Activated T-cell treated with anti-CD3 and anti-CD28 coated beads, Interleukin-2, amount 50 U/mL, for 24 hours (primary cell): ENCODE results near the gene RFC1.

Experiments
- DNase-seq: peaks from one replicate; pipeline ENCODE4 v3.0.0-alpha.2; 2020
- H3K27ac Mint-ChIP-seq: 2 replicates; pipeline ENCODE4 v1.8.0; 2020; ENCODE audit warnings: mild to moderate bottlenecking, mixed read lengths
- H3K27me3 Mint-ChIP-seq: 2 replicates; pipeline ENCODE4 v1.8.0; 2020; ENCODE audit warnings: mixed read lengths
- H3K36me3 Mint-ChIP-seq: 2 replicates; pipeline ENCODE4 v1.8.0; 2020; ENCODE audit warnings: low read depth, mixed read lengths
- H3K4me1 Mint-ChIP-seq: 2 replicates; pipeline ENCODE4 v1.8.0; 2020; ENCODE audit warnings: low read depth, mixed read lengths
- H3K4me3 Mint-ChIP-seq: 2 replicates; pipeline ENCODE4 v1.8.0; 2020; ENCODE audit warnings: mild to moderate bottlenecking, moderate library complexity, mixed read lengths
- H3K9me3 Mint-ChIP-seq: 2 replicates; pipeline ENCODE4 v1.8.0; 2020; ENCODE audit warnings: mixed read lengths

RFC1 gene

DNA sequence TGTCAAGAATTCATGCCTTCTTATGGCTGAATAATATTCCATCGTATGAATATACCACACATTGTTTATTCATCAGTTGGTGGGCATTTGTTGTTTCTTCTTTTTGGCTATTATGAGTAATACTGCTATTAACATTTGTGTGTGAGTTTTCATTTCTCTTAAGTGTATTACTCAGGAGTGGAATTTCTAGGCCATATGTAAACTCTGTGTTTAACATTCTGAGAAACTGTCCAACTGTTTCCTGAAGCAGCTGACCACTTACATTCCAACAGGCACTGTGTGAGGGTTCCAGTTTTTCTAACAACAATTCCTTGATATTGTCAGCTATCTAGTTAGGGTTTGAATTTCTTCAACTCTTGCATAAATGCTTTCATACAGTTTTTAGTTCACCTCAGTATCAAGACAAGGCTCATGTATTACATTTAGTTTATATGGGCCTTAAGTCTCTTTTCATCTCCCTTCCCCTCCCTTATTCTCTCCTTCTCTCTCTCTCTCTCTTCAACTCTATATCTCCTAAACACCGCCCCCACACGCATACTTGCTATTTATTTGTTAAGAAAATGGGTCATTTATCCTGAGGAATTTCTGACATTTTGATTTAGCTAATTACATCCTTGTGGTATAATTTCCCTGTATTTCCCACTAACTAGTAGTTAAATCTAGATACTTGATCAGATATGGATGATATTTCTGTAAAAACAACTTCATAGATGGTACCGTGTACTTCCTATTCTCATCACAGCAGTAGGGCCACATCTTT is 106.4 kb downstream of the RFC1 start:
- no peaks in the 10 kb centered on the region for H3K27me3 Mint-ChIP-seq
- no peaks in the 10 kb centered on the region for H3K9me3 Mint-ChIP-seq
- H3K4me1 Mint-ChIP-seq = no peaks in the 10 kb centered on the region
- H3K36me3 Mint-ChIP-seq = peaks cover 28% of the 10 kb centered on the region
- H3K27ac Mint-ChIP-seq = no peak overlapping the region
- H3K4me3 Mint-ChIP-seq = no peak overlapping the region
- DNase-seq = no peak

DNA sequence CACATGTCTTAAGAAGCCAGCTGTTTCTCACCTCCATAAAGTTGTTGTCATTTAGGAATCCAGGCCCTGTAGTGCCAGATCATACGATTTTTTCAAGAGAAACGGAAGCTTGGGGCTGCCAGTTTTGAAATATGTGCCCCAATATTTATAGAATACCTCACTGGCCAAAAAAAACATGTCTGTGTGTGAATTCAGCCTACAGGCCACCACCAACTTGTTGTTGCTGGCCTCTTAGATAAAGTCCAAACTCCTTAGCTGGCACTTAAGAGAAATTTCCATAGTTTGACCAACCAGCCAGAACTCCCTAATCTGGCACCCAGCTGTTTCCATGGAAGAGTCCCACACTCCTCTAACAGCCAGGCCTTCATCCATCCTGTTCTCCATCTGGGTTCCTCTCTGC is 109.7 kb downstream of the RFC1 start:
- Mint-ChIP-seq H3K4me3 (no peak overlapping the region), H3K9me3 (no peaks in the 10 kb centered on the region), H3K4me1 (no peaks in the 10 kb centered on the region), H3K27me3 (no peaks in the 10 kb centered on the region), H3K36me3 (peaks cover 29% of the 10 kb centered on the region), H3K27ac (no peak overlapping the region)
- DNase-seq = no peak

DNA sequence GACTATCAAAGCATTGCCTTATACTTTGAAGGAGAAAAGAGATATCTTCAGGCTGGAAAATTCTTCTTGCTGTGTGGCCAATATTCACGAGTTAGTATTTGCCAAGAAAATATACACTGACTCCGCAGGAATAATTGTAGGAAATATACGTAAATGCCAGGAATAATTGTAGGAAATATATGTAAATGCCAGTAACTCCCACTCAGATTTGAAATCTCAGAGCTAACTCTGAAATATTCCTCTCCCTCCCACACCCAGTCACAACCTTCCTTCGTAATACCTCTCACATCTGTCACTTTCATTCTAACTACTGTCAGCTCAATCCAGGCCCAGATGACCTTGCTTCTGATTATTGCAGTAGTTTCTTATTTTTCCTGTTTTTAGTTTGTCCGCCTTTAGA is 110.3 kb downstream of the RFC1 start:
- no peak overlapping the region for H3K4me3 Mint-ChIP-seq
- H3K9me3 Mint-ChIP-seq = no peaks in the 10 kb centered on the region
- H3K27ac Mint-ChIP-seq = no peak overlapping the region
- H3K27me3 Mint-ChIP-seq = no peaks in the 10 kb centered on the region
- no peak for DNase-seq
- peaks cover 26% of the 10 kb centered on the region for H3K36me3 Mint-ChIP-seq
- no peaks in the 10 kb centered on the region for H3K4me1 Mint-ChIP-seq

DNA sequence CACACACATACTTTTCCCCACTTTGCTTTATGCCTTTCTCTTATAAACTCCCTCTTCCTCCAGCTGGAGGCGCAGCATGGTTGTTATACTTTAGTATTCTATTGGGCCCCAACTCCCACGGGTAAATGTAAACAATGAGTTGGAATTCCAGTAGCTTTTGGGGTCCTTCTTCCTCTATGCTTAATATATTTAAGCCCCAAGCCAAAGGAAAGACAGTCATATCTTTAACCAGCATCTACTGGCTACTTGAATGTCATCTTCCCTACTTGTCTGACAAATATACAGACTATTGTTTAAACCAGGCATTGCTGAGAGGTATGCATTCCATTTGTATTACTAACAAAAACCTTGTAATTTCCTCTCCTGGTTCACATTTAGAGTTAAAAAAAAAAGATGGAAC is 110.9 kb downstream of the RFC1 start:
- Mint-ChIP-seq H3K9me3 (no peaks in the 10 kb centered on the region), H3K4me3 (no peak overlapping the region), H3K36me3 (peaks cover 26% of the 10 kb centered on the region), H3K27me3 (no peaks in the 10 kb centered on the region), H3K4me1 (no peaks in the 10 kb centered on the region), H3K27ac (no peak overlapping the region)
- no peak for DNase-seq

DNA sequence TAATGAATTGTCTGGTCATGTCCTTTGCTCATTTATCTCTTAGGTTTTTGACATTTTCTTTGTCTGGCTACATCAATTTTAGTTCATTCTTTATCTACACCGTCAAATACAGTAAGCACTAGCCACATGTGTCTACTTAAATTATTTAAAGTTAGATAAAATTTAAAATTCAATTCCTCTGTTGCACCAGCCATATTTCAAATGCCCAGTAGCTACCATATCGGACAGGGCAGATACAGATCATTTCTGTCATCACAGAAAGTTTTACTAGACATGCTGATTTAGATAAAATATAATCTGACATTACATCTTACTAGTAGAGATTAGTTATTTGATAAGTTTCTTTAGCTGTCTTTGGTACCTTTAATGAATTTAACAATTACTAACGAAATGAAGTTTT is 122.7 kb downstream of the RFC1 start:
- Mint-ChIP-seq H3K36me3 (peaks cover 33% of the 10 kb centered on the region), H3K27ac (no peak overlapping the region), H3K9me3 (peaks cover 4% of the 10 kb centered on the region), H3K27me3 (no peaks in the 10 kb centered on the region), H3K4me1 (no peaks in the 10 kb centered on the region), H3K4me3 (no peak overlapping the region)
- no peak for DNase-seq
